ENCODE results near the gene HGS.

DNA sequence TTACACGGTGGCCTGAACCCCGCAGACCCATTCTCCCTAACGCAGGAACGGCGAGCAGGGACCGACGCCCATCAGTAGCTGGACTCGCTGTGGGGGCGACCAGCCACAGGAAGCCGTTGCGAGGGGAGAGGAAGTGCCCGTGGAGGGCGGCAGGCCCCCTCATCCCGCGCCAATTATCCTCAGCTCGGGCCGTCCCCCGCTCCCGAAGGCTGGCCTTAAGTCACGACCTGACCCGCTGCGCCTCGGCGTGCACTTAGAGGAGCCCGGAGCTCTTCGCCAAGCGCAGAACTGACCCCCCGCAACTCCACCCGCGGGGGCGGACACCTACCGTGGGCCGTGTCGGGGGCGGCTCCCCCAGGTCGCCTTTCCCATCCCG lies 615 bp upstream of the HGS start:
- TF ChIP-seq CEBPB (IDR thresholded peaks at IDR 0.05; ENCODE audit: low read depth, low read length) (no peak), JUN (IDR thresholded peaks at IDR 0.05; ENCODE audit: low read depth, low read length) (no peak), SP1 (IDR thresholded peaks at IDR 0.05; ENCODE audit: low read depth, low read length) (no peak), TAF1 (IDR thresholded peaks at IDR 0.05; ENCODE audit: low read depth, low read length) (no peak), POLR2A (IDR thresholded peaks at IDR 0.05; ENCODE audit: control extremely low read depth in 1 of 2, low read depth in 2 of 2, low read length in 2 of 2) (no peak), BRCA1 (IDR thresholded peaks at IDR 0.05; ENCODE audit: low read depth, low read length) (no peak), SUZ12 (IDR thresholded peaks at IDR 0.05; ENCODE audit: low read length) (no peak), JUND (IDR thresholded peaks at IDR 0.05; ENCODE audit: low read length) (no peak), SIN3A (conservative IDR thresholded peaks at IDR 0.05 in 1 of 2, IDR thresholded peaks at IDR 0.05 in 1 of 2; ENCODE audit: low read depth in 1 of 2, low read length in 2 of 2) (no peak), MAFK (IDR thresholded peaks at IDR 0.05; ENCODE audit: low read depth, low read length) (no peak), RNF2 (IDR thresholded peaks at IDR 0.05; ENCODE audit: borderline replicate concordance, low read depth, low read length, missing control alignments, poor library complexity, severe bottlenecking) (no peak)
- TF ChIP-seq, protein P1, sequence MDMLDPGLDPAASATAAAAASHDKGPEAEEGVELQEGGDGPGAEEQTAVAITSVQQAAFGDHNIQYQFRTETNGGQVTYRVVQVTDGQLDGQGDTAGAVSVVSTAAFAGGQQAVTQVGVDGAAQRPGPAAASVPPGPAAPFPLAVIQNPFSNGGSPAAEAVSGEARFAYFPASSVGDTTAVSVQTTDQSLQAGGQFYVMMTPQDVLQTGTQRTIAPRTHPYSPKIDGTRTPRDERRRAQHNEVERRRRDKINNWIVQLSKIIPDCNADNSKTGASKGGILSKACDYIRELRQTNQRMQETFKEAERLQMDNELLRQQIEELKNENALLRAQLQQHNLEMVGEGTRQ (IDR thresholded peaks at IDR 0.05; ENCODE audit: low read length), result no peak
- TF ChIP-seq, protein P2, sequence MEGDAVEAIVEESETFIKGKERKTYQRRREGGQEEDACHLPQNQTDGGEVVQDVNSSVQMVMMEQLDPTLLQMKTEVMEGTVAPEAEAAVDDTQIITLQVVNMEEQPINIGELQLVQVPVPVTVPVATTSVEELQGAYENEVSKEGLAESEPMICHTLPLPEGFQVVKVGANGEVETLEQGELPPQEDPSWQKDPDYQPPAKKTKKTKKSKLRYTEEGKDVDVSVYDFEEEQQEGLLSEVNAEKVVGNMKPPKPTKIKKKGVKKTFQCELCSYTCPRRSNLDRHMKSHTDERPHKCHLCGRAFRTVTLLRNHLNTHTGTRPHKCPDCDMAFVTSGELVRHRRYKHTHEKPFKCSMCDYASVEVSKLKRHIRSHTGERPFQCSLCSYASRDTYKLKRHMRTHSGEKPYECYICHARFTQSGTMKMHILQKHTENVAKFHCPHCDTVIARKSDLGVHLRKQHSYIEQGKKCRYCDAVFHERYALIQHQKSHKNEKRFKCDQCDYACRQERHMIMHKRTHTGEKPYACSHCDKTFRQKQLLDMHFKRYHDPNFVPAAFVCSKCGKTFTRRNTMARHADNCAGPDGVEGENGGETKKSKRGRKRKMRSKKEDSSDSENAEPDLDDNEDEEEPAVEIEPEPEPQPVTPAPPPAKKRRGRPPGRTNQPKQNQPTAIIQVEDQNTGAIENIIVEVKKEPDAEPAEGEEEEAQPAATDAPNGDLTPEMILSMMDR (IDR thresholded peaks at IDR 0.05; ENCODE audit: control extremely low read depth in 1 of 3, insufficient read depth in 1 of 3, low read depth in 1 of 3, low read length in 3 of 3), result no peak

Measured in H1 (cell line).